HEK293 (cell line): ENCODE measurements around the gene CORO2B.

Experiments used
- CTCF ChIA-PET: fragments of 350-600 bp; formaldehyde crosslinking; extraction: SDS; loops from one replicate; lab custom pipeline; 2021; ENCODE audit warnings: antibody characterized with exemption; lab: Yijun Ruan, JAX
- POLR2A ChIA-PET: fragments of 300-600 bp; formaldehyde crosslinking; extraction: SDS; loops from one replicate; lab custom pipeline; 2020; ENCODE audit warnings: antibody characterized with exemption, inconsistent platforms; lab: Yijun Ruan, JAX
- H3K27ac ChIP-seq: fragments of 200-500 bp; sonication (Bioruptor generic); 2 replicates; pipeline ENCODE4 v1.5.1; 2014; ENCODE audit warnings: low read depth, low read length, control low read depth, inconsistent platforms; ENCODE audit errors: extremely low read depth
- H3K36me3 ChIP-seq, 2 experiments: fragments of 200-500 bp in 1 of 2; sonication (Bioruptor generic) in 1 of 2; 1 replicate in 1 of 2; 2 replicates in 1 of 2; pipeline ENCODE4 v1.5.1; 2014 to 2017; ENCODE audit warnings: inconsistent platforms in 2 of 2, low read length in 2 of 2; ENCODE audit not compliant: control insufficient read depth in 2 of 2, insufficient read depth in 1 of 2
- H3K4me1 ChIP-seq: fragments of 200-500 bp; sonication (Bioruptor generic); 2 replicates; pipeline ENCODE4 v1.5.1; 2014; ENCODE audit warnings: mild to moderate bottlenecking, low read length, inconsistent platforms; ENCODE audit not compliant: control insufficient read depth, insufficient read depth
- H3K4me3 ChIP-seq: 2 replicates; pipeline ENCODE4 v1.5.1; 2011; ENCODE audit warnings: low read depth, mild to moderate bottlenecking, control low read depth, low read length, moderate library complexity
- H3K9me3 ChIP-seq: fragments of 200-500 bp; sonication (Bioruptor generic); 2 replicates; pipeline ENCODE4 v1.5.1; 2014; ENCODE audit warnings: low read depth, low read length, inconsistent platforms; ENCODE audit not compliant: control insufficient read depth, insufficient read depth
- HOXC10 ChIP-seq: sonication (generic); formaldehyde crosslinking; IDR thresholded peaks from 2 replicates; pipeline ENCODE4 v1.8.1; 2023; ENCODE audit warnings: mild to moderate bottlenecking, missing genetic modification reagents
- KLF10 ChIP-seq: fragments of 450-650 bp; IDR thresholded peaks from 2 replicates; pipeline ENCODE4 v1.5.1; 2018; ENCODE audit warnings: missing biosample characterization, mild to moderate bottlenecking, missing genetic modification characterization
- MYNN ChIP-seq: fragments of 450-650 bp; formaldehyde crosslinking; IDR thresholded peaks from 2 replicates; pipeline ENCODE4 v1.5.1; 2016; ENCODE audit warnings: missing biosample characterization, missing genetic modification characterization, borderline replicate concordance
- OSR2 ChIP-seq: fragments of 450-650 bp; formaldehyde crosslinking; IDR thresholded peaks from 2 replicates; pipeline ENCODE4 v1.5.1; 2016; ENCODE audit warnings: missing biosample characterization, missing genetic modification characterization
- RBAK ChIP-seq: fragments of 450-650 bp; formaldehyde crosslinking; IDR thresholded peaks from 2 replicates; pipeline ENCODE4 v1.5.1; 2016; ENCODE audit warnings: missing biosample characterization, missing genetic modification characterization
- SCRT2 ChIP-seq: fragments of 450-650 bp; formaldehyde crosslinking; IDR thresholded peaks from 2 replicates; pipeline ENCODE4 v1.5.1; 2016; ENCODE audit warnings: missing biosample characterization, missing genetic modification characterization
- YY1 ChIP-seq: fragments of 450-650 bp; formaldehyde crosslinking; IDR thresholded peaks from 2 replicates; pipeline ENCODE4 v1.5.1; 2018; ENCODE audit warnings: missing biosample characterization, missing genetic modification characterization
- ZBTB48 ChIP-seq: fragments of 450-650 bp; formaldehyde crosslinking; IDR thresholded peaks from 2 replicates; pipeline ENCODE4 v1.5.1; 2016; ENCODE audit warnings: missing biosample characterization, missing genetic modification characterization
- ZFP41 ChIP-seq: fragments of 450-650 bp; formaldehyde crosslinking; IDR thresholded peaks from 2 replicates; pipeline ENCODE4 v1.5.1; 2016; ENCODE audit warnings: missing biosample characterization, missing genetic modification characterization, borderline replicate concordance
- ZNF146 ChIP-seq: fragments of 450-650 bp; formaldehyde crosslinking; IDR thresholded peaks from 2 replicates; pipeline ENCODE4 v1.5.1; 2016; ENCODE audit warnings: missing biosample characterization, missing genetic modification characterization
- ZNF174 ChIP-seq: fragments of 450-650 bp; formaldehyde crosslinking; IDR thresholded peaks from 2 replicates; pipeline ENCODE4 v1.5.0; 2017; ENCODE audit warnings: missing biosample characterization, mild to moderate bottlenecking, missing genetic modification characterization
- ZNF19 ChIP-seq: fragments of 450-650 bp; formaldehyde crosslinking; IDR thresholded peaks from 2 replicates; pipeline ENCODE4; 2016; ENCODE audit warnings: missing biosample characterization, missing genetic modification characterization, low read depth
- ZNF239 ChIP-seq: fragments of 450-650 bp; formaldehyde crosslinking; IDR thresholded peaks from 2 replicates; pipeline ENCODE4 v1.5.1; 2016; ENCODE audit warnings: missing biosample characterization, missing genetic modification characterization
- ZNF311 ChIP-seq: fragments of 450-650 bp; formaldehyde crosslinking; IDR thresholded peaks from 2 replicates; pipeline ENCODE4 v1.5.1; 2017; ENCODE audit warnings: missing biosample characterization, missing genetic modification characterization, borderline replicate concordance
- ZNF426 ChIP-seq: fragments of 450-650 bp; formaldehyde crosslinking; IDR thresholded peaks from 2 replicates; pipeline ENCODE4 v1.5.1; 2017; ENCODE audit warnings: missing biosample characterization, missing genetic modification characterization, mild to moderate bottlenecking, inconsistent platforms, moderate library complexity
- ZNF473 ChIP-seq: fragments of 450-650 bp; formaldehyde crosslinking; IDR thresholded peaks from 2 replicates; pipeline ENCODE4 v1.5.1; 2017; ENCODE audit warnings: missing biosample characterization, missing genetic modification characterization
- ZNF544 ChIP-seq: fragments of 450-650 bp; formaldehyde crosslinking; IDR thresholded peaks from 2 replicates; pipeline ENCODE4 v1.5.0; 2017; ENCODE audit warnings: missing biosample characterization, missing genetic modification characterization
- ZNF664 ChIP-seq: fragments of 450-650 bp; formaldehyde crosslinking; IDR thresholded peaks from 2 replicates; pipeline ENCODE4 v1.5.1; 2016; ENCODE audit warnings: missing biosample characterization, missing genetic modification characterization
- ZNF670 ChIP-seq: fragments of 450-650 bp; formaldehyde crosslinking; IDR thresholded peaks from 2 replicates; pipeline ENCODE4 v1.5.1; 2016; ENCODE audit warnings: missing biosample characterization, missing genetic modification characterization, low read depth
- ZNF692 ChIP-seq: fragments of 450-650 bp; formaldehyde crosslinking; IDR thresholded peaks from 2 replicates; pipeline ENCODE4 v1.5.1; 2016; ENCODE audit warnings: missing biosample characterization, missing genetic modification characterization
- TF ChIP-seq, protein P1 (sequence below): fragments of 450-650 bp; formaldehyde crosslinking; IDR thresholded peaks from 2 replicates; pipeline ENCODE4 v1.5.1; 2016; ENCODE audit warnings: missing biosample characterization, missing genetic modification characterization
- TF ChIP-seq, protein P2 (sequence below): fragments of 450-650 bp; formaldehyde crosslinking; IDR thresholded peaks from 2 replicates; pipeline ENCODE4 v1.5.1; 2016; ENCODE audit warnings: missing biosample characterization, missing genetic modification characterization
- TF ChIP-seq, protein P3 (sequence below): fragments of 450-650 bp; formaldehyde crosslinking; IDR thresholded peaks from 2 replicates; pipeline ENCODE4 v1.5.0; 2017; ENCODE audit warnings: missing biosample characterization, missing genetic modification characterization, borderline replicate concordance

The CORO2B gene

GRCh38 chr15:68567345-68567744 lies 11.4 kb upstream of the CORO2B start:
- H3K4me1 ChIP-seq, result no peaks in the 10 kb centered on the region
- H3K4me3 ChIP-seq, result no peak overlapping the region
- POLR2A ChIA-PET, result interaction anchor here (0.5 kb wide), 1 partner anchor 136 kb away, joined by 3 read pairs; no protein-coding TSS in a partner anchor
- H3K36me3 ChIP-seq, result no peaks in the 10 kb centered on the region
- H3K27ac ChIP-seq, result no peak overlapping the region
- CTCF ChIA-PET, result interaction anchor here (1.1 to 2.0 kb wide), 3 partner anchors 17 to 107 kb away, joined by 3 to 9 read pairs (median 5); no protein-coding TSS in a partner anchor
- H3K9me3 ChIP-seq, result no peaks in the 10 kb centered on the region
- TF ChIP-seq ZNF692 (tag by site-specific recombination) (no peak), ZFP41 (no peak), ZBTB48 (tag by site-specific recombination) (no peak), MYNN (tag by site-specific recombination) (no peak), YY1 (tag by site-specific recombination) (no peak), ZNF426 (tag by site-specific recombination) (no peak)
- TF ChIP-seq, protein P1, sequence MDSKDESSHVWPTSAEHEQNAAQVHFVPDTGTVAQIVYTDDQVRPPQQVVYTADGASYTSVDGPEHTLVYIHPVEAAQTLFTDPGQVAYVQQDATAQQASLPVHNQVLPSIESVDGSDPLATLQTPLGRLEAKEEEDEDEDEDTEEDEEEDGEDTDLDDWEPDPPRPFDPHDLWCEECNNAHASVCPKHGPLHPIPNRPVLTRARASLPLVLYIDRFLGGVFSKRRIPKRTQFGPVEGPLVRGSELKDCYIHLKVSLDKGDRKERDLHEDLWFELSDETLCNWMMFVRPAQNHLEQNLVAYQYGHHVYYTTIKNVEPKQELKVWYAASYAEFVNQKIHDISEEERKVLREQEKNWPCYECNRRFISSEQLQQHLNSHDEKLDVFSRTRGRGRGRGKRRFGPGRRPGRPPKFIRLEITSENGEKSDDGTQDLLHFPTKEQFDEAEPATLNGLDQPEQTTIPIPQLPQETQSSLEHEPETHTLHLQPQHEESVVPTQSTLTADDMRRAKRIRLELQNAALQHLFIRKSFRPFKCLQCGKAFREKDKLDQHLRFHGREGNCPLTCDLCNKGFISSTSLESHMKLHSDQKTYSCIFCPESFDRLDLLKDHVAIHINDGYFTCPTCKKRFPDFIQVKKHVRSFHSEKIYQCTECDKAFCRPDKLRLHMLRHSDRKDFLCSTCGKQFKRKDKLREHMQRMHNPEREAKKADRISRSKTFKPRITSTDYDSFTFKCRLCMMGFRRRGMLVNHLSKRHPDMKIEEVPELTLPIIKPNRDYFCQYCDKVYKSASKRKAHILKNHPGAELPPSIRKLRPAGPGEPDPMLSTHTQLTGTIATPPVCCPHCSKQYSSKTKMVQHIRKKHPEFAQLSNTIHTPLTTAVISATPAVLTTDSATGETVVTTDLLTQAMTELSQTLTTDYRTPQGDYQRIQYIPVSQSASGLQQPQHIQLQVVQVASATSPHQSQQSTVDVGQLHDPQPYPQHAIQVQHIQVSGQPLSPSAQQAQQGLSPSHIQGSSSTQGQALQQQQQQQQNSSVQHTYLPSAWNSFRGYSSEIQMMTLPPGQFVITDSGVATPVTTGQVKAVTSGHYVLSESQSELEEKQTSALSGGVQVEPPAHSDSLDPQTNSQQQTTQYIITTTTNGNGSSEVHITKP (tag by site-specific recombination), result peak; percentile 81
- TF ChIP-seq, protein P2, sequence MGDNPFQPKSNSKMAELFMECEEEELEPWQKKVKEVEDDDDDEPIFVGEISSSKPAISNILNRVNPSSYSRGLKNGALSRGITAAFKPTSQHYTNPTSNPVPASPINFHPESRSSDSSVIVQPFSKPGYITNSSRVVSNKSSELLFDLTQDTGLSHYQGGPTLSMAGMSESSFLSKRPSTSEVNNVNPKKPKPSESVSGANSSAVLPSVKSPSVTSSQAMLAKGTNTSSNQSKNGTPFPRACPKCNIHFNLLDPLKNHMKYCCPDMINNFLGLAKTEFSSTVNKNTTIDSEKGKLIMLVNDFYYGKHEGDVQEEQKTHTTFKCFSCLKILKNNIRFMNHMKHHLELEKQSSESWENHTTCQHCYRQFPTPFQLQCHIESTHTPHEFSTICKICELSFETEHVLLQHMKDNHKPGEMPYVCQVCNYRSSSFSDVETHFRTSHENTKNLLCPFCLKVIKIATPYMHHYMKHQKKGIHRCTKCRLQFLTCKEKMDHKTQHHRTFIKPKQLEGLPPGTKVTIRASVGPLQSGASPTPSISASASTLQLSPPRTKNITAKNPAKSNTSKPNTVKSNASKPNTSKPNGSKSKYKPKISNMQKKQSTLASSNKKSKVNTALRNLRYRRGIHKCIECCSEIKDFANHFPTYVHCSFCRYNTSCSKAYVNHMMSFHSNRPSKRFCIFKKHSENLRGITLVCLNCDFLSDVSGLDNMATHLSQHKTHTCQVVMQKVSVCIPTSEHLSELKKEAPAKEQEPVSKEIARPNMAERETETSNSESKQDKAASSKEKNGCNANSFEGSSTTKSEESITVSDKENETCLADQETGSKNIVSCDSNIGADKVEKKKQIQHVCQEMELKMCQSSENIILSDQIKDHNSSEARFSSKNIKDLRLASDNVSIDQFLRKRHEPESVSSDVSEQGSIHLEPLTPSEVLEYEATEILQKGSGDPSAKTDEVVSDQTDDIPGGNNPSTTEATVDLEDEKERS, result no peak
- TF ChIP-seq, all 188 proteins: peak for 1

- TF ChIP-seq KLF10 (tag by site-specific recombination) (no peak), ZNF311 (no peak), ZNF239 (tag by site-specific recombination) (no peak), ZNF146 (tag by site-specific recombination) (no peak), OSR2 (tag by site-specific recombination) (no peak), SCRT2 (tag by site-specific recombination) (no peak), ZNF664 (tag by site-specific recombination) (no peak), RBAK (tag by site-specific recombination) (no peak), HOXC10 (CRISPR knock-in tag) (no peak), ZNF544 (tag by site-specific recombination) (no peak), ZNF473 (tag by site-specific recombination) (no peak), ZNF19 (tag by site-specific recombination) (no peak), ZNF670 (tag by site-specific recombination) (no peak), ZNF174 (no peak)
- TF ChIP-seq, protein P3, sequence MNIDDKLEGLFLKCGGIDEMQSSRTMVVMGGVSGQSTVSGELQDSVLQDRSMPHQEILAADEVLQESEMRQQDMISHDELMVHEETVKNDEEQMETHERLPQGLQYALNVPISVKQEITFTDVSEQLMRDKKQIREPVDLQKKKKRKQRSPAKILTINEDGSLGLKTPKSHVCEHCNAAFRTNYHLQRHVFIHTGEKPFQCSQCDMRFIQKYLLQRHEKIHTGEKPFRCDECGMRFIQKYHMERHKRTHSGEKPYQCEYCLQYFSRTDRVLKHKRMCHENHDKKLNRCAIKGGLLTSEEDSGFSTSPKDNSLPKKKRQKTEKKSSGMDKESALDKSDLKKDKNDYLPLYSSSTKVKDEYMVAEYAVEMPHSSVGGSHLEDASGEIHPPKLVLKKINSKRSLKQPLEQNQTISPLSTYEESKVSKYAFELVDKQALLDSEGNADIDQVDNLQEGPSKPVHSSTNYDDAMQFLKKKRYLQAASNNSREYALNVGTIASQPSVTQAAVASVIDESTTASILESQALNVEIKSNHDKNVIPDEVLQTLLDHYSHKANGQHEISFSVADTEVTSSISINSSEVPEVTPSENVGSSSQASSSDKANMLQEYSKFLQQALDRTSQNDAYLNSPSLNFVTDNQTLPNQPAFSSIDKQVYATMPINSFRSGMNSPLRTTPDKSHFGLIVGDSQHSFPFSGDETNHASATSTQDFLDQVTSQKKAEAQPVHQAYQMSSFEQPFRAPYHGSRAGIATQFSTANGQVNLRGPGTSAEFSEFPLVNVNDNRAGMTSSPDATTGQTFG, result no peak
- Histone ChIP-seq H3K4me3 (no peak overlapping the region), H3K4me1 (no peaks in the 10 kb centered on the region; the same call in 1 of the 2 replicates), H3K27ac (no peak overlapping the region), H3K9me3 (no peaks in the 10 kb centered on the region), H3K36me3 (no peaks in the 10 kb centered on the region)
- ChIA-PET CTCF (interaction anchor here (1.3 to 4.0 kb wide), 5 partner anchors 10 to 305 kb away, joined by 4 to 36 read pairs (median 9); no protein-coding TSS in a partner anchor), POLR2A (no interaction called here)
Observed at GRCh38 chr15:68570974-68571373, 7.8 kb upstream of the CORO2B start.
